Measurements from ENCODE around the gene USP15.
"Not testable (repeated sequence)": the region's sequence is repeated elsewhere in the genome, so short reads cannot be mapped to it uniquely, and the experiment has no call there.

The USP15 gene

GRCh38 chr12:62463252-62463651 is 203.0 kb downstream of the USP15 start:
- DNase-seq, result not testable (repeated sequence)

Data from NCI-H69 (cell line).